SK-N-SH (cell line): ENCODE data around the gene PPM1E.

Source experiments
- CHD2 ChIP-seq: fragments of 150-350 bp; IDR thresholded peaks from 2 replicates; pipeline ENCODE4 v1.6.1; 2018; ENCODE audit warnings: low read length; ENCODE audit not compliant: partially characterized antibody
- JUND ChIP-seq: IDR thresholded peaks from 2 replicates; pipeline ENCODE4 v1.4.0; 2012
- REST ChIP-seq: IDR thresholded peaks from 2 replicates; pipeline ENCODE4 v1.6.1; 2012; ENCODE audit warnings: mild to moderate bottlenecking, low read depth, low read length, moderate library complexity
- SIN3A ChIP-seq: IDR thresholded peaks from 2 replicates; pipeline ENCODE4 v1.6.1; 2012; ENCODE audit warnings: low read depth, mild to moderate bottlenecking, low read length, moderate library complexity, borderline replicate concordance
- TEAD4 ChIP-seq: IDR thresholded peaks from 2 replicates; pipeline ENCODE4 v1.4.0; 2012; ENCODE audit warnings: mild to moderate bottlenecking, borderline replicate concordance; ENCODE audit not compliant: insufficient read depth
- YY1 ChIP-seq: IDR thresholded peaks from 2 replicates; pipeline ENCODE4 v1.4.0; 2012; ENCODE audit warnings: low read depth, mild to moderate bottlenecking
- TF ChIP-seq, protein P1 (sequence below): fragments of 200-600 bp; sonication (generic); IDR thresholded peaks from 2 replicates; pipeline ENCODE4 v1.6.1; 2017; ENCODE audit warnings: antibody characterized with exemption, mild to moderate bottlenecking, moderate library complexity

DNA sequence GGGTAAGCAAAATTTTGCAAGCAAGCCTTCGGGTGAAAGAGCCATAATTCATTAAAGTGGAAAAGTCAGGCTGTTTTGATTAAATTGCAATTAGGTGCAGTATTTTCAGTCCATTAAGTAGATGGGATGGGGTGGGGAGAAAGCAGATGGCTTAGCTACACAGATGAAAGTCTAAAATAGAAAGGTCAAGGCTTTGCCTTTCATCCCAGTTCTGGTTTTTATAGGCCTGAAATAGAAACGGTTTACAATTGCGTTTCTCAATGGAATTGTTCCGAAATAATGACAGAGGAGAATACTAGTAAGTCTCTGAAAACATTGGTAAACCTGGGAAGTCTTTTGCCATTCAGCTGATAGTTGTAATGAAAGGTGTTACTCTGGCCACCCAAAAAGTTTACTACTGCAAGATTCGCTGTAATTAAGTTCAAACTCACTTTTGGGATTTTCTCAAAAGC is 1.5 kb downstream of the PPM1E start:
- TF ChIP-seq, protein P1, sequence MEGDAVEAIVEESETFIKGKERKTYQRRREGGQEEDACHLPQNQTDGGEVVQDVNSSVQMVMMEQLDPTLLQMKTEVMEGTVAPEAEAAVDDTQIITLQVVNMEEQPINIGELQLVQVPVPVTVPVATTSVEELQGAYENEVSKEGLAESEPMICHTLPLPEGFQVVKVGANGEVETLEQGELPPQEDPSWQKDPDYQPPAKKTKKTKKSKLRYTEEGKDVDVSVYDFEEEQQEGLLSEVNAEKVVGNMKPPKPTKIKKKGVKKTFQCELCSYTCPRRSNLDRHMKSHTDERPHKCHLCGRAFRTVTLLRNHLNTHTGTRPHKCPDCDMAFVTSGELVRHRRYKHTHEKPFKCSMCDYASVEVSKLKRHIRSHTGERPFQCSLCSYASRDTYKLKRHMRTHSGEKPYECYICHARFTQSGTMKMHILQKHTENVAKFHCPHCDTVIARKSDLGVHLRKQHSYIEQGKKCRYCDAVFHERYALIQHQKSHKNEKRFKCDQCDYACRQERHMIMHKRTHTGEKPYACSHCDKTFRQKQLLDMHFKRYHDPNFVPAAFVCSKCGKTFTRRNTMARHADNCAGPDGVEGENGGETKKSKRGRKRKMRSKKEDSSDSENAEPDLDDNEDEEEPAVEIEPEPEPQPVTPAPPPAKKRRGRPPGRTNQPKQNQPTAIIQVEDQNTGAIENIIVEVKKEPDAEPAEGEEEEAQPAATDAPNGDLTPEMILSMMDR = no peak
- TF ChIP-seq YY1 (no peak), SIN3A (no peak), CHD2 (no peak), JUND (no peak), REST (no peak), TEAD4 (no peak)
